K562 (cell line): Measurements from ENCODE around the gene SH3PXD2B. TPM values are rescaled to one million over a fixed set of nuclear protein-coding genes. Genes with fewer than 3 reads are reported as not detected.

Source experiments
- ATAC-seq: fragments of 200-7000 bp; cut with Tn5 transposase; 3 replicates; pipeline ENCODE4 v1.9.1; 2020; ENCODE audit warnings: moderate library complexity
- BruUV-seq: library from RNA; stranded (reverse); fragments of 400-500 nt; replicated peaks from 2 replicates; lab custom pipeline; 2021; lab: Mats Ljungman, UMichigan
- CTCF ChIA-PET: fragments of 300-600 bp; formaldehyde crosslinking; extraction: SDS; loops from one replicate; lab custom pipeline; 2021; ENCODE audit warnings: low intra/inter-chr PET ratio; lab: Yijun Ruan, JAX
- POLR2A ChIA-PET: fragments of 300-600, 350-650 bp; sonication (Branson Sonifier 250); formaldehyde crosslinking; extraction: SDS; loops from one replicate; lab custom pipeline; 2021; ENCODE audit warnings: antibody characterized with exemption, inconsistent platforms; lab: Yijun Ruan, JAX
- DNase-seq, 4 experiments: peaks; one replicate each; pipeline versions ENCODE4 v3.0.0 to v3.0.0-alpha.2; 2011 to 2018; ENCODE audit warnings: low spot score in 3 of 4, mixed read lengths in 3 of 4; ENCODE audit errors: extremely low read depth in 1 of 4
- FAIRE-seq: peaks from 2 replicates; lab custom pipeline; 2011; peaks lifted over from hg19 to GRCh38; lab: Jason Lieb, UNC
- H2AFZ ChIP-seq: 2 replicates; pipeline ENCODE4 v1.6.0; 2011; ENCODE audit warnings: low read depth, low read length, control low read depth, inconsistent platforms
- H3K27ac ChIP-seq: fragments of 200-600 bp; 3 replicates; pipeline ENCODE4 v1.8.0; 2011; ENCODE audit warnings: low read depth, mild to moderate bottlenecking, control low read depth, inconsistent platforms, low read length, moderate library complexity, mixed read lengths; ENCODE audit errors: extremely low read depth
- H3K27me3 ChIP-seq, 2 experiments: fragments of 300-600 bp in 1 of 2; 2 replicates in 1 of 2; 3 replicates in 1 of 2; pipeline versions ENCODE4 v1.6.0 to v1.8.0; 2011; ENCODE audit warnings: inconsistent platforms in 2 of 2, low read length in 2 of 2, mild to moderate bottlenecking in 1 of 2, mixed read lengths in 1 of 2, moderate library complexity in 1 of 2; ENCODE audit not compliant: control insufficient read depth in 2 of 2, insufficient read depth in 2 of 2
- H3K36me3 ChIP-seq: fragments of 300-600 bp; 3 replicates; pipeline ENCODE4 v1.8.0; 2011; ENCODE audit warnings: mild to moderate bottlenecking, low read length, inconsistent platforms; ENCODE audit not compliant: control insufficient read depth, insufficient read depth
- H3K4me1 ChIP-seq, 2 experiments: fragments of 200-600 bp in 1 of 2; replicated peaks in 1 of 2; 2 replicates in 1 of 2; 3 replicates in 1 of 2; pipeline versions ENCODE4 v1.5.1 to v1.8.0; 2011; ENCODE audit warnings: inconsistent platforms in 2 of 2, low read length in 2 of 2, mild to moderate bottlenecking in 1 of 2, mixed read lengths in 1 of 2, moderate library complexity in 1 of 2; ENCODE audit not compliant: control insufficient read depth in 2 of 2, insufficient read depth in 2 of 2
- H3K4me2 ChIP-seq: 2 replicates; pipeline ENCODE4 v1.6.1; 2011; ENCODE audit warnings: low read length, control low read depth, inconsistent platforms, mixed read lengths; ENCODE audit not compliant: insufficient read depth
- H3K4me3 ChIP-seq: fragments of 200-600 bp; sonication (generic), shearing (Covaris generic); 2 replicates; pipeline ENCODE4 v1.5.1; 2016; ENCODE audit warnings: control low read depth, inconsistent platforms
- H3K79me2 ChIP-seq: fragments of 200-600 bp; 3 replicates; pipeline ENCODE4 v1.8.0; 2011; ENCODE audit warnings: low read length, inconsistent platforms; ENCODE audit not compliant: control insufficient read depth, insufficient read depth
- H3K9ac ChIP-seq, 2 experiments: 2 replicates each; pipeline versions ENCODE4 v1.6.0 to v1.6.1; 2011; ENCODE audit warnings: low read depth in 2 of 2, low read length in 2 of 2, control low read depth in 1 of 2, inconsistent platforms in 1 of 2, mild to moderate bottlenecking in 1 of 2, mixed read lengths in 1 of 2; ENCODE audit not compliant: insufficient read depth in 1 of 2
- H3K9me1 ChIP-seq: one replicate; pipeline ENCODE4 v1.6.0; 2011; ENCODE audit warnings: inconsistent platforms, mild to moderate bottlenecking, low read length, moderate library complexity; ENCODE audit not compliant: control insufficient read depth, insufficient read depth
- H3K9me3 ChIP-seq: replicated peaks from 2 replicates; pipeline ENCODE4 v1.5.1; 2011; ENCODE audit warnings: low read depth, low read length, inconsistent platforms; ENCODE audit not compliant: control insufficient read depth, insufficient read depth
- H4K20me1 ChIP-seq: replicated peaks from 2 replicates; pipeline ENCODE4 v1.6.1; 2011; ENCODE audit warnings: low read length, inconsistent platforms, mixed read lengths; ENCODE audit not compliant: control insufficient read depth, insufficient read depth
- ATF4 ChIP-seq: fragments of 450-650 bp; formaldehyde crosslinking; IDR thresholded peaks from 2 replicates; pipeline ENCODE4 v1.4.0; 2022; ENCODE audit warnings: mild to moderate bottlenecking, moderate library complexity
- BRCA1 ChIP-seq, 2 experiments: fragments of 450-650 bp in 1 of 2; sonication (generic) in 1 of 2; formaldehyde crosslinking in 1 of 2; IDR thresholded peaks; 2 replicates each; pipeline versions ENCODE4 v1.5.0 to v1.6.1; 2017 to 2020; ENCODE audit warnings: mild to moderate bottlenecking in 1 of 2, missing genetic modification reagents in 1 of 2
- ESRRA ChIP-seq: fragments of 450-650 bp; IDR thresholded peaks from 2 replicates; pipeline ENCODE4 v1.6.1; 2014; ENCODE audit warnings: low read depth, mild to moderate bottlenecking, moderate library complexity, borderline replicate concordance
- EWSR1 ChIP-seq: fragments of 450-650 bp; IDR thresholded peaks from 2 replicates; pipeline ENCODE4 v1.6.1; 2018; ENCODE audit warnings: borderline replicate concordance, mild to moderate bottlenecking, low read depth, moderate library complexity; ENCODE audit not compliant: partially characterized antibody
- FOXO4 ChIP-seq: fragments of 450-650 bp; formaldehyde crosslinking; IDR thresholded peaks from 2 replicates; pipeline ENCODE4 v1.4.0; 2020; ENCODE audit warnings: mild to moderate bottlenecking, moderate library complexity
- L3MBTL2 ChIP-seq: fragments of 450-650 bp; IDR thresholded peaks from 2 replicates; pipeline ENCODE4 v1.6.1; 2016; ENCODE audit warnings: mild to moderate bottlenecking, moderate library complexity
- RBM34 ChIP-seq: fragments of 200-400 bp; formaldehyde crosslinking; IDR thresholded peaks from 2 replicates; pipeline ENCODE4 v1.6.1; 2018; ENCODE audit warnings: low read length, borderline replicate concordance; ENCODE audit not compliant: insufficient read depth
- SAP30 ChIP-seq: fragments of 200-600 bp; sonication (generic); IDR thresholded peaks from 2 replicates; pipeline ENCODE4 v1.6.1; 2012; ENCODE audit warnings: borderline replicate concordance, low read depth, mild to moderate bottlenecking, moderate library complexity, low read length, control low read depth, inconsistent platforms; ENCODE audit not compliant: insufficient read depth, poor library complexity, severe bottlenecking
- TFAP4 ChIP-seq: sonication (generic); formaldehyde crosslinking; IDR thresholded peaks from 2 replicates; pipeline ENCODE4 v1.8.0; 2022; ENCODE audit warnings: missing genetic modification reagents, mild to moderate bottlenecking, moderate library complexity, borderline replicate concordance
- TSC22D4 ChIP-seq: fragments of 450-650 bp; IDR thresholded peaks from 2 replicates; pipeline ENCODE4 v1.6.1; 2016; ENCODE audit warnings: missing genetic modification characterization, missing biosample characterization, control low read depth
- ZBTB26 ChIP-seq: fragments of 450-650 bp; formaldehyde crosslinking; IDR thresholded peaks from 2 replicates; pipeline ENCODE4 v1.4.0; 2022; ENCODE audit warnings: missing genetic modification characterization
- ZBTB43 ChIP-seq: sonication (generic); formaldehyde crosslinking; IDR thresholded peaks from 2 replicates; pipeline ENCODE4 v1.8.0; 2023; ENCODE audit warnings: mild to moderate bottlenecking, missing genetic modification reagents
- ZNF217 ChIP-seq: sonication (generic); formaldehyde crosslinking; IDR thresholded peaks from 2 replicates; pipeline ENCODE4 v1.8.0; 2022; ENCODE audit warnings: mild to moderate bottlenecking, missing genetic modification reagents
- ZNF785 ChIP-seq: fragments of 250-450 bp; sonication (Bioruptor Pico); IDR thresholded peaks from 2 replicates; pipeline ENCODE4 v1.4.0; 2020; ENCODE audit warnings: mild to moderate bottlenecking
- WGBS: fragments of 100-300 bp; shearing (Covaris generic); methylation state at CpG from one replicate; pipeline ENCODE4 v1.1.6; 2016; ENCODE audit warnings: low coverage, mixed read lengths; ENCODE audit not compliant: insufficient coverage; ENCODE audit errors: missing lambda C conversion rate; 5-methylcytosine and 5-hydroxymethylcytosine counted together
- in situ Hi-C: fragments of 300-500 bp; cut with MboI; formaldehyde crosslinking; loops from 4 replicates; pipeline ENCODE4 v1.15.0; 2018; ENCODE audit warnings: inconsistent platforms, mixed read lengths
- intact Hi-C: fragments of 100-400 bp; cut with micrococcal nuclease; formaldehyde crosslinking; loops from 2 replicates; pipeline ENCODE4 v1.14.2; 2022
- polyA plus RNA-seq, 8 experiments: library from polyadenylated mRNA; depleted of rRNA in 4 of 8; stranded (reverse) in 5 of 8; unstranded in 3 of 8; fragments of >200 nt; fragmentation: Nextera tagmentation in 2 of 8; fragmentation: Illumina TruSeq in 1 of 8; extraction: Ambion mirVana in 2 of 8; extraction: Trizol in 1 of 8; gene quantifications; 2 replicates each; pipeline versions ENCODE4 v1.2.1 to v1.2.3, GENCODE V29; 2011 to 2014; ENCODE audit warnings: inconsistent platforms in 1 of 8, missing spikeins in 1 of 8
- total RNA-seq, 7 experiments: library from RNA; depleted of rRNA in 6 of 7; stranded (reverse); fragments of >200 nt in 6 of 7; fragmentation: Illumina TruSeq in 2 of 7; extraction: Trizol in 2 of 7; gene quantifications; 2 replicates each; pipeline versions ENCODE4 v1.2.1 to v1.2.3, GENCODE V29; 2011 to 2021; ENCODE audit warnings: low replicate concordance in 1 of 7

SH3PXD2B gene
- total and polyA plus RNA-seq, 9 of the 15 experiments (the other 6 are each of a cell fraction or from before 2014, with no cell fraction given): 0.04 to 0.66 (median 0.19) TPM

- no peak for TF ChIP-seq ZBTB26
- no peak for TF ChIP-seq ZNF217 (CRISPR knock-in tag)
- TF ChIP-seq ESRRA: 0 out of 2 replicates have a peak, but pooled peaks have one; percentile 14
Observed at GRCh38 chr5:172389578-172390112, 64.7 kb downstream of the SH3PXD2B start (continued).

GRCh38 chr5:172388246-172388733 is 66.0 kb downstream of the SH3PXD2B start:
- Histone ChIP-seq H3K27ac (no peak overlapping the region), H3K4me2 (no peak overlapping the region), H4K20me1 (no peaks in the 10 kb centered on the region), H2AFZ (no peak overlapping the region), H3K9me1 (no peaks in the 10 kb centered on the region), H3K9ac (no peak overlapping the region), H3K79me2 (no peaks in the 10 kb centered on the region), H3K36me3 (no peaks in the 10 kb centered on the region), H3K4me1 (no peaks in the 10 kb centered on the region), H3K27me3 (peaks cover 0 to 14% of the 10 kb centered on the region in 2 experiments; a peak in 3 of 5 replicates), H3K4me3 (no peak overlapping the region), H3K9me3 (no peaks in the 10 kb centered on the region)
- no peak for ATAC-seq
- in situ Hi-C loops (no loop called here), intact Hi-C loops (no loop called here)
- no peak for DNase-seq
- CTCF ChIA-PET: no interaction called here
- POLR2A ChIA-PET: interaction anchor here (0.6 kb wide), 1 partner anchor 9 kb away, joined by 3 read pairs; no protein-coding TSS in a partner anchor
- 3% methylated on average over 2 of the region's 2 CpGs for WGBS
- BruUV-seq: no TSS peak
- FAIRE-seq: no peak
- TF ChIP-seq TSC22D4 (tag) (no peak), SAP30 (no peak), ATF4 (CRISPR knock-in tag) (no peak), EWSR1 (no peak), RBM34 (no peak), BRCA1 (IDR thresholded peaks at IDR 0.05) (no peak), BRCA1 (CRISPR knock-in tag; IDR thresholded peaks at IDR 0.05) (no peak), ZNF785 (CRISPR knock-in tag) (no peak), FOXO4 (no peak), L3MBTL2 (no peak), ZBTB43 (CRISPR knock-in tag) (no peak), TFAP4 (CRISPR knock-in tag) (no peak)
